ENCODE measurements around the gene TTC23.
"Not testable (repeated sequence)": the region's sequence is repeated elsewhere in the genome, so short reads cannot be mapped to it uniquely, and the experiment has no call there.

Gene TTC23

GRCh38 chr15:99118258-99118632, 131.1 kb downstream of the TTC23 start:
- DNase-seq, result no peak

- no peak for DNase-seq
Measured at GRCh38 chr15:99117563-99118257, 131.7 kb downstream of the TTC23 start.

DNA sequence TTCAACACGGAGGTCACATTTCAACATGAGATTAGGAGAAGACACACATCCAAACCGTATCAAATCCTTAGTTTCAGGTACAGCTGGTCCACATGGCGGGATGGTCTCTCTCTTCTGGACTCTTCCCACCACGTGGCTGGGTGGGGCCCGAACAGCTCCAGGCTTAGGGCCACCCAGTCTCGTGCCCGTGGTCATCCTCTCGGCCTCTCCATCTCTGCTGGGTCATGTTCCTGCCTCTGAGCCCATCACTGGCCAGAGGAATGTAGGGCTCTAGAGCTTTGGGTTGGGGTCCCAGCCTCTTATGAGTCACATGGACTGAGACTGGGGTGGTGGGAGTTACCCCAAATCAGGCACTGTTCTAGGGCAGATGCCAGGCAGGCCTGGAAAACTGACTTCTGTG, 132.3 kb downstream of the TTC23 start:
- no peak for DNase-seq

DNA sequence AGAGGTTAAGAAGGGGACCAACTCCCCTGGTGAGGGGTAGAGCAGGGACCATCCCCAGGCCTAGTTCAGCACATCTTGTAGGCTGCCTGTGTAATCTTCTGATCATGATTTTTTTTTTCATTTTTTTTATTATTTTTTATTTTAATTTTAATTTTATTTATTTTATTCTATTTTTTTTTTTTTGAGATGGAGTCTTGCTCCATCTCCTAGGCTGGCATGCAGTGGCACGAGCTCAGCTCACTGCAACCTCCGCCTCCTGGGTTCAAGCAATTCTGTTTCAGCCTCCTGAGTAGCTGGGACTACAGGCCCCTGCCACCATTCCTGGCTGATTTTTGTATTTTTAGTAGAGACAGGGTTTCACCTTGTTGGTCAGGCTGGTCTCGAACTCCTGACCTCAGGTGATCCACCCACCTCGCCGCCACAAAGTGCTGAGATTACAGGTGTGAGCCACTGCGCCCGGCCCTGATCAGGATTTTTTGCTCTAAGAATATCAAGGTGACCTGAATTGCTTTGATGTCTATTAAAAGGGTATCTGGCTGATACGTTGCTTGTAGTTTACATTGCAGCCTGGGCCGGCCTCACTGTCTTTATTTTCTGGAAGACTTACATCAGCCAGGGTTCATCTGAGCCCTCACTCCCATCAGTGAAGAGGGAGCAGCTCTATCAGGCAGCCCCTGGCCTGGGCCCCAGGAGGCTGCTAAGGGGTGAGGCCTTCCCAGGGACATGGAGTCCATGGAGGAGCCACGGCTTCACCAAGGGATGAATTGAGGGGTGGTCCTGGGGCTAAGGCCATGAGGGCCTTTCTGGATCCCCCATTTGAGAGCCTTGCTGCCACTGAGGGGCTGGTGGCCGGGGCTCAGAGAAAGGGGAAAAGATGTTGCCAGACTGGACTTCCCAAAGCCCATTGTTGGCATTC, 133.8 kb downstream of the TTC23 start:
- DNase-seq, result no peak

- DNase-seq, result no peak
Measured at GRCh38 chr15:99114511-99115299, 134.7 kb downstream of the TTC23 start.

GRCh38 chr15:99113547-99114271, 135.7 kb downstream of the TTC23 start:
- no peak for DNase-seq

DNA sequence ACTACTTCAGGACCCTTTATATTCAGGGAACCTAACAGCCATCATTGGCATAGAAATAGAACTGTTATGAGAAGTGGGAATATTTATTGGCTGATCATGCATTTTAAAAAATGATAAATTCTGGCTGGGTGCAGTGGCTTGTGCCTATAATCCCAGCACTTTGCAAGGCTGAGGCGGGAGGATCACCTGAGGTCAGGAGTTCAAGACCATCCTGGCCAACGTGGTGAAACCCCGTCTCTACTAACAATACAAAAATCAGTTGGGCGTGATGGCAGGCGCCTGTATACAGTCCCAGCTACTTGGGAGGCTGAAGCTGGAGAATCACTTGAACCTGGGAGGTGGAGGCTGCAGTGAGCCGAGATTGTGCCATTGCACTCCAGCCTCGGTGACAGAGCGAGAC, 137.7 kb downstream of the TTC23 start:
- not testable (repeated sequence) for DNase-seq

- DNase-seq, result no peak
Measured at GRCh38 chr15:99110581-99111320, 138.6 kb downstream of the TTC23 start.

GRCh38 chr15:99110093-99110492, 139.3 kb downstream of the TTC23 start:
- DNase-seq, result no peak

DNA sequence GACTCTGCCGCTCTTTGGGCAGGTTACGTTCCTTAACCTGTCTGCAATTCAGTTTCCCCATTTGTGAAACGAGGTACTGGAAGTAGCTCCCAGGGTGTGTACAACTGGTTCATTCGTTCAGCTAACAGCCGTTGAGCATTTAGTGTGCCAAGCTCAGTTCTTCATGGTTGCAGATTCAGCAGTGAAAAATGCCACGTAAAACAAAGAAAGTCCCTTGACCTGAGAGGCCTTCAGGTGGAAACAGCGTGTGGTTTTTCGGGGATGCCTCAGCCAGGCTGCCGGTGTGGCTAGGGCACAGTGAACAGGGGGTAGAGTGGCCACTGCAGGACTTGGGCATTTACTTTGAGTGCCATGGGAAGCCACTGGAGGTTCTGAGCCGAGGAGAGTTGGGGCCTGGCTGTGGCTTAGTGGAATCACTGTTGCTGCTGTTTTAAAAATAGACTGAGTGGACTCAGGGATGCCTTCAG, 139.8 kb downstream of the TTC23 start:
- no peak for DNase-seq

DNA sequence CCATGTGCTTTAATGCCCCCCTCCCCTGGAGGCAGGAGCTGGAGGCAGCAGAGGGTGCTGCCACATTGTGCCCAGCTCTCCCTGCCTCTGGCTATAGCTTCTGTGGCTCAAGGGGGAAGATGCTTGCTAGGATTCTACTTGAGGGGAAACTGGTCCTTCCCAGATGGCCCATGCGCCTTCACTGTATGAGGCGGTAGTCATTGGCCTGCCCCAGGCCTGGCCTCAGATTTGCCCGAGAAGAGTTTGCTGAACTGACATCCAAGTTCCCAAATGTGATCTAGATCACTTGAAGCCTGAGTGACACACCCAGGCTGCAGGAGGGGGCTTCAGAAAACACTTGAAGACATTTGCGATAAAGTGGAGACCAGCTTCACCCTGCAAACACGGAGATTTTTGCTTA, 140.4 kb downstream of the TTC23 start:
- no peak for DNase-seq

GRCh38 chr15:99106417-99107220, 142.8 kb downstream of the TTC23 start:
- no peak for DNase-seq

DNA sequence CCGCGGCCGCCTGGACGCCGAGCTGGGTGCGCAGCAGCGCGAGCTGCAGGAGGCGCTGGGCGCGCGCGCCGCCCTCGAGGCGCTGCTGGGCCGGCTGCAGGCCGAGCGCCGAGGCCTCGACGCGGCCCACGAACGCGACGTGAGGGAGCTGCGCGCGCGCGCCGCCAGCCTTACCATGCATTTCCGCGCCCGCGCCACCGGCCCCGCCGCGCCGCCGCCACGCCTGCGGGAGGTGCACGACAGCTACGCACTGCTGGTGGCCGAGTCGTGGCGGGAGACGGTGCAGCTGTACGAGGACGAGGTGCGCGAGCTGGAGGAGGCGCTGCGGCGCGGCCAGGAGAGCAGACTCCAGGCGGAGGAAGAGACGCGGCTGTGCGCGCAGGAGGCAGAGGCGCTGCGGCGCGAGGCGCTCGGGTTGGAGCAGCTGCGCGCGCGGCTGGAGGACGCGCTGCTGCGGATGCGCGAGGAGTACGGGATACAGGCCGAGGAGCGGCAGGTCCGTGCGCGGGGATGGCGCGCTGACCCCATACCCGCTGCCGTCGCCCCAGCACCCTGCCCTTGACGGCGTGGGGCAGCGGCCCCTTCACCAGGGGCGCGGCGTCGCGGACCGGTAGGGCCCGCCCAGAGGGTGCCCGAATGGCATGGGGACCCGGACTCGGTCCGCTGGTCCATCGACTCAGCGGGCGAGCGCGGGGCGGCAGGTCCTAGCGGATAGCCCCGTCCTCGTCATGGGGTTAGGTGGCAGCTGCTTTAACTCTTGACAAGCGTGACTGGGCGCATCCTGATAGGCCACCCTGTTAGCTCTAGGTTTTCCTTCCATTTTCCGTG, 143.7 kb downstream of the TTC23 start:
- no peak for DNase-seq

DNA sequence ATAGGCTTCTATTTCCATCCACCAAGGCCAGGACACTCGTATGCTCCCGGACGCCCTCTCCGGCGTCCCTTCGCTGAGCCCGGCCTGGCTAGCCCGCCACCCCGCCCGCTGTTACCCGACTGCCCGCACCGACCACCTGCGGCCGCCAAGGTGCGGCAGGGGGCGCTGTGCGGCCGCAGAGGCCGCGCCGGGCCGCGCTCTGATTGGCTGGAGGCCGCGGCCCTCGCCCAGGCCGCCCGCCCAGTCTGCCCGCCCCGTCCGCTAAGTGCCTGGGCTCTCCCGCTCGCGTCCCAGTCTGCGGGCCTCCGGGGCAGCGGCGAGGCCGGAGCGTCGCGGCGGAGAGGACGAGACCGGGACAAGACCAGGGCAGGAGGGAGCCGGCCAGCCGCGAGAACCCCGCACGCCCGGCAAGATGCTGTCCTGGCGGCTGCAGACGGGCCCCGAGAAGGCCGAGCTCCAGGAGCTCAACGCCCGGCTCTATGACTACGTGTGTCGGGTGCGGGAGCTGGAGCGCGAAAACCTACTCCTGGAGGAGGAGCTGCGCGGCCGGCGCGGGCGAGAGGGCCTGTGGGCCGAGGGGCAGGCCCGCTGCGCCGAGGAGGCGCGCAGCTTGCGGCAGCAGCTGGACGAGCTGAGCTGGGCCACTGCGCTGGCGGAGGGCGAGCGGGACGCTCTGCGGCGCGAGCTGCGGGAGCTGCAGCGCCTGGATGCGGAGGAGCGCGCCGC, 144.4 kb downstream of the TTC23 start, which contains the start of gene SYNM:
Gene SYNM (plus strand): TSS at position 293 of the 726 bp plus-strand sequence. CDS start 120 bp downstream, at position 413.
- DNase-seq, result no peak

DNA sequence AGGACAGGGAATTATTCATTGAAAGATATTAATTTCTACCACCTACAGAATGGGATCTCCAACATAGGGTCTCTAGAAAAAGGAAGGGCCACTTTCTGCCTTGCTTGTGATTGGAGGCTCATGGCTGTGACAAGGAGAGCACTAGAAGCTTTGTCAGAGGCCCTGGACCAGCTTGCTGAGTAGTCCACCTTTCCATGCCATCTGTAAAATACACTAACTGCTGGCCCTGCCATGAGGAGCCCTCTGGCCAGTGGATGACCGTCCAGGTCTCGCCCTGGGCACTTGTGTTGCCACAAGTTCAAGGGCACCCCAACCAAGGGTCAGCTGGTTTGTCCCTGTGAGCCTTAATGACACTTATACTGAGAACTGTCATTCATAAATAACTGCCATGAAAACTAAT, 146.1 kb downstream of the TTC23 start:
- DNase-seq, result no peak

GRCh38 chr15:99102332-99103235, 146.8 kb downstream of the TTC23 start:
- DNase-seq, result no peak

- DNase-seq, result no peak
Measured at GRCh38 chr15:99101501-99101900, 147.9 kb downstream of the TTC23 start.
